ENCODE measurements around the gene HOXD3.
A peak's percentile ranks its signal among the peaks of the same experiment; 100 is the strongest.

Gene HOXD3

DNA sequence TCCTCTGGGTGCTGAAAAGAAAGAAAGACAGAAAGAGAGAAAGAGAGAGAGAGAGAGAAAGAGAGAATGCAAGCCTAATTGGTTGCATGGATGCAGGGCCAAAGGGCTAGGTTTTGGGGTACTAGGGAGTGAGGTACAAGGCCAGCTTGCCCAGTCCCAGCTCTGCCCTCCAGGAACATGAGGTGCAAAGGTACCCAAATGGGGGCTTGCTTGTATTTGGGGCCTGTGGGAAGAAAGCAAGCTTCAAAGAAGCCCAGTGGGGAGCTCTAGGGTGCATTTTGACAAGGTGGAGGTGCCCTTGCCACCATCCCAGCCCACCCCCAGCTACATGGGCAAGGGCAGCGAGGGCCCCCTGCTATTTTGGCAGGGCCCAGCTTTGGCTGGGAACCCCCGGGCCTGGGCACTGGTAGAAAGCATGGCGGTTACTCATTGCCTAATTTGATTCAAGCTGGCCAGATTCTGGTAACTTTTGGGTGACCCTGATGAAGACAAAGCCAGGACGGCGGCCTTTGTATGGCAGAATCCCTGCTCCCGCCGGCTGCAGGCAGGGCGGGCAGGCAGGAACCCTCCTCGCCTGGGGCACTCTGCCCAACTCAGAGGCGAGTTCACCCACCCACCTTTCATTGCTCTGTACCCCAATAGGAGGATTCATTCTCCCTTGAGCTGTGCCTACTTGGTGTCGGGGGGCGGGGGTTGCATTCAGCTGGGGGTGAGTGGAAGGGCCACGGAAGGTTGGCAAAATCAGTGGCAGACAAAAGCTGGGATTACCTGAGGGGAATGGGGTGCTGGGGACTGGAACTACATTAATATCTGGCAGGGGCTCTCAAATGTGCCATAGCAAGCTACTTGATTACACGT lies 6.3 kb upstream of the HOXD3 start:
- no peak for DNase-seq

DNA sequence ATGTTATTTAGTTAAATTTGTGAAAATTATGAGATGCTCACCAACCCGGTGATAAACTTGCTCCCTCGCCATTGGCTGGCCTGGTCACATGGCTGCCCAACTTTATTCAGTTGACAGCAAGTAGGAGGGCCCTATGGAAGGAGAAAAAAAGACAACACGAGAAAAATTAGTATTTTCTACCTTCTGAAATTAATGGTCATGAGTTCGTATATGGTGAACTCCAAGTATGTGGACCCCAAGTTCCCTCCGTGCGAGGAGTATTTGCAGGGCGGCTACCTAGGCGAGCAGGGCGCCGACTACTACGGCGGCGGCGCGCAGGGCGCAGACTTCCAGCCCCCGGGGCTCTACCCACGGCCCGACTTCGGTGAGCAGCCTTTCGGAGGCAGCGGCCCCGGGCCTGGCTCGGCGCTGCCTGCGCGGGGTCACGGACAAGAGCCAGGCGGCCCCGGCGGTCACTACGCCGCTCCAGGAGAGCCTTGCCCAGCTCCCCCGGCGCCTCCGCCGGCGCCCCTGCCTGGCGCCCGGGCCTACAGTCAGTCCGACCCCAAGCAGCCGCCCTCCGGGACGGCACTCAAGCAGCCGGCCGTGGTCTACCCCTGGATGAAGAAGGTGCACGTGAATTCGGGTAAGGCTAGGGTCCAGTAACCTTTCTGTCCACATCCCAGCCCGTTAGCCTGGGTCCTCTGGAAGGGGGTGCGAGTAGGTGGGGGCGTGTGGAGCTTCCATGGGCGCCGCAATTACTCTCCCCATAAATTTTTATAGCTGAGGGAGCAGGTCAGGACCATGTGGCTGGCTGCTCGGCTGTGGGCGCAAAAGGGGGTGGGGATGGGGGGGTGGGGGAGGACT lies 5.4 kb upstream of the HOXD3 start, which contains the start of gene HOXD4:
Gene HOXD4 (plus strand): TSS at position 109 of the 846 bp plus-strand sequence. CDS start 84 bp downstream, at position 193.
- DNase-seq, result peak; percentile 56

DNA sequence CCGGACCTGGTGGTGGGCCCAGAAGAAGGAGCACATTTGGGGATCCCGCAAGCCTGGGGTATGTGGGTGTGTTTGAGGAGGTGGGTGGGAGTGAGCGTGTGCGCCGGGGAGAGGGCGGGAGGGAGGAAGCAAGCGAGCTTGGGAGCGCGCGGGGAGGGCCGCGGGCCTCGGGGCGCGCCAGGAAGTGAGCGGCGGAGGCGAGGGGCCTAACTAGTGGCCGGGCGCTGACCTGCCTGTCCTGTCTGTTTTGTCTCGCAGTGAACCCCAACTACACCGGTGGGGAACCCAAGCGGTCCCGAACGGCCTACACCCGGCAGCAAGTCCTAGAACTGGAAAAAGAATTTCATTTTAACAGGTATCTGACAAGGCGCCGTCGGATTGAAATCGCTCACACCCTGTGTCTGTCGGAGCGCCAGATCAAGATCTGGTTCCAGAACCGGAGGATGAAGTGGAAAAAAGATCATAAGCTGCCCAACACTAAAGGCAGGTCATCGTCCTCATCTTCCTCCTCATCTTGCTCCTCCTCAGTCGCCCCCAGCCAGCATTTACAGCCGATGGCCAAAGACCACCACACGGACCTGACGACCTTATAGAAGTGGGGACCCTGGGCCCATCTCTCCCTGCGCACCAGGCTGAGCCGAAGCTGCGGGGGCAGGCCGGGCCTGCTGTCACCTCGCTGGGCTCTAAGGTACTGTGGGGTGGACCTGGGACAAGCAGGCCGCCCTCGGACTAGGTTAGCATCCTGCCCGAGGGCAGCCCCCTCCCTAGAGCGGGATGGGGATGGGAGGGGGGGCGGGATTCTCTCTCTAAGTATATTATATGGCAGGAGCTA lies 4.5 kb upstream of the HOXD3 start:
- peak; percentile 33 for DNase-seq

DNA sequence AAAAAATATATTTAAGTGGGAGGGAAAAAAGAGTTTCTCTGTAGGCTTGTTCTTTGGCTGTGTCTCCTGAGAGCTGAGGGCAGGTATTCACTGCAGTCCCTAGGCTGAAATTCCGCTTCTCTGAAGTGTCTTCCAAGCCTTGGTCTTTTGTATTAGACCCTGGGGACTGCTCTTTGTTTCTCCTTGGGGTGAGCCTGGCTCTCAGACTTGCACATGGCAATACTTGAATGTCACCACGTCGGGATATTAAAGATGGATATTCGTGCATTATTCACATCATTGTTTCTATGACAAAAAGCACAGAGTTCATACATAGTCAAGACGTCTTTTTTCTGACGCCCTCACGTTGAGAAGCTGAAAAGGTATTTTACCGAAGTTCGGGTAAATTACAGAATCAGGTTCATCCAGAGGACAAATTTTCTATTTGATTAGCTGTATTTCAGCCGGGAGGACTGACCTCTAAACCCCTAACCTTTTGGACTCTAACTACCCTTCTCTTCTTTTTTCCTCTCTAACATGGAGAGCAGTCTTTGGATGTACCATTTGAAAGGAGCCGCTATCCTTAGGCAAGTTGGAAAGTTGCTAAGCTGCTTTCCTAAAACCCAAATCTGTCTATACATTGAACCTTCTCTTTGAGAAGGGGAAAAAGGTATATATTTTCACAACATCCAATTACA lies 2.4 kb upstream of the HOXD3 start:
- DNase-seq, result no peak

DNA sequence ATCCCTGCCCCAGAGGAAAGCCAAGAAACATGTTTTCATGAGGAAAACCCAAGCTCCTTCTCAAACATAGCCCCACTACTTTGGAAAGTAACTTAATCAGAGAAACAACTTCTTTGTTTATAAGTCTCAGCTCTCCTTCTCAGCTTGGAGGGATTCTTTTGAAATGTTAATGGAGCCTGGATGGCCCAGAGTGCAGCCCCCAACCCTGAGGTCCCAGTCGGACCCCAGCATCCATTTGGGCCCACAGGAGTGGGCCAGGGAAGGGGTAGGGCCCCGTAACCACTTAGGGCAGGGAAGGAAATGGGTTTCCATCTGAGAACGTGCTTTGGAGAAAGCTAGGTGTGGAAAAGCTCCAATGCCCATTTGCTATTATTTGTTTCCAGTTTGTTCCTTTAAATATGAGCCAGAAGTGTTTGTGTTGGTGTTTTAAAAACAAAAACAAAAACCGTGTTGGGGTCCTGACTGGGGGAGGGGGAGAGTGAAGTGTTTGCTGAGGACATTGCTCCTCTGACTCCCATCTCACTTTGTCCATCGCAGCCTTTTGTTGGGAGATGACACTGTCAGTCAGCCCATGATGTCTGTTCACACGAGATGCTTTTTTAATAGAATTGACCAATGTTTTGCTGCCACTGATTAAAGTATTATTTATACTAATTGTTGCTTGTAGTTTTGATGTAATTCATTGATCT lies 1.6 kb upstream of the HOXD3 start:
- DNase-seq, result no peak

DNA sequence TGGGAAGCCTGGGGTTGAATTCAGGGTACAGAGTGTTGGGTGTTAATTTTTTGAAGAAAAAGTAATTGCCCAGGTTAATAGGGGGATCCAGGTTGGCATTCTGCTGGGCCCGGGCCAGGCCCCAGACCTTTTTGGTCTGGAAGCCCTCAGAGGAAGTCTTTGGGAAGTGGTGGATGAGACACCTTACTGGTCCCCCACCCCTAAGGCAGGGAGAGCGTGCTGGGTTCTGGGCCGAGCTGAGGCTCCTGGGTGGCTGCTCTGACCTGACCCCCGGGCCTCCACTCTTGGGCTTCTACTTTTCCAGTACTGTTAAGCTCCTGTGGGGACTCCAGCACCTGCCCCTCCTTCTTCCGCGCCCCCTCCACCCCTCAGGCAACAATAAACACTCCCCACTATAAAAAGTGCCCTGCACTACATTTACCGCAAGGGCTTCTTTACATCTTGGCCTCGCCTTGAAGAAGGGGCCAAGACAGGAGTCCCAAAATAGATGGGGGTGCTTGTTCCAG lies 753 bp upstream of the HOXD3 start:
- DNase-seq, result no peak

DNA sequence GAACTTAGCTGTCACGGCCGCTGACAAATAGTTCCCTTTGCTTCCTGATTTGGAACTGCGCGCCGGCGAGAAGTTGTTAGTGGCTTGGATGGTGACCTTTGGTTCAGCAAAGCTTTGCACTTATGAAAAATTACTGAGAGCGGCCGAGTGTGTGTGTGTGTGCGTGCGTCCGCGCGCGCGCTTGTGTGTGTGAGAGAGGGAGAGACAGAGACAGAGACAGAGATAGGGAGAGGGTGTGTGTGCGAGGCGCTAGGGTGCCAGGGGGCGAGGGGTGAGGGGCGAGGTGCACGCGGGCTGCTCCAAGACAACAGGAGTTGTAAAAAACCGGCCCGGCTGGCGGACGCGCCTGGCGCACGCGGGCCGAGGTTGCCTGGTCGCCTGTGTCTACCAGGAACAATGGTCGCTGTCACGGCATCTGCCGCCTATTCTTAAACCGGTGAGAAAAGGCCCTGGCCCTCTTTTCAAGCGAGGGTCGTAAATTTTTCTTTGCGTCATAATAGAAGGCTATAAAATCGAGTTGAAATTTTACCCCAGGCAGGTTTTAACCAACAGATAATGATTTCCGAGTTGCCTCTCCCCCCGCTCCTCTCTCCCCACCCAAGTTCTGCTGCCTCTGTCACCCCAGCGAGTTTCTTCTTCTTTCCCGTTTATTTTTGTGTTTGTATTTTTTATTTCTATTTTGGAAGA lies 535 bp downstream of the HOXD3 start:
- DNase-seq, result peak; percentile 77

DNA sequence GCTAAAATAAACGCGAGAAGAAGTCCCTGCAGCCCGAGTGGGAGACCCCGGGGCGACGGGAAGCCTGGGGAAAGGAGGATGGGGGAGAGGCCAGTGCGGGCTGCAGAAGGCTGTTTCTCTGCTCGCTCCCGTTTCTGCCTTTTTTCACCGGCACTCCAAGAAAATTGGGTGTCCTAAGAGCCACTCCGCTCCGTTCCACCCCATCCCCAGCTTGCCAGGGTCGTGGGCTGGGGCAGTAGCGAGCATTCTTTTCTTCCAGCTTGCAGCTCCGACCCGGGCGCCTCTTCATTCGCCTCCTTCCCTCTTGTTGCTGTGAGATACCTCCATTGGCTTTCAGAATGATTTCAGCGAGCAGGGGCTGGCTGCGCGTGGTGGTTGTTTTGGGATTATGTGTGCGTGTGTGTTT lies 1.1 kb downstream of the HOXD3 start:
- DNase-seq, result peak; percentile 77

DNA sequence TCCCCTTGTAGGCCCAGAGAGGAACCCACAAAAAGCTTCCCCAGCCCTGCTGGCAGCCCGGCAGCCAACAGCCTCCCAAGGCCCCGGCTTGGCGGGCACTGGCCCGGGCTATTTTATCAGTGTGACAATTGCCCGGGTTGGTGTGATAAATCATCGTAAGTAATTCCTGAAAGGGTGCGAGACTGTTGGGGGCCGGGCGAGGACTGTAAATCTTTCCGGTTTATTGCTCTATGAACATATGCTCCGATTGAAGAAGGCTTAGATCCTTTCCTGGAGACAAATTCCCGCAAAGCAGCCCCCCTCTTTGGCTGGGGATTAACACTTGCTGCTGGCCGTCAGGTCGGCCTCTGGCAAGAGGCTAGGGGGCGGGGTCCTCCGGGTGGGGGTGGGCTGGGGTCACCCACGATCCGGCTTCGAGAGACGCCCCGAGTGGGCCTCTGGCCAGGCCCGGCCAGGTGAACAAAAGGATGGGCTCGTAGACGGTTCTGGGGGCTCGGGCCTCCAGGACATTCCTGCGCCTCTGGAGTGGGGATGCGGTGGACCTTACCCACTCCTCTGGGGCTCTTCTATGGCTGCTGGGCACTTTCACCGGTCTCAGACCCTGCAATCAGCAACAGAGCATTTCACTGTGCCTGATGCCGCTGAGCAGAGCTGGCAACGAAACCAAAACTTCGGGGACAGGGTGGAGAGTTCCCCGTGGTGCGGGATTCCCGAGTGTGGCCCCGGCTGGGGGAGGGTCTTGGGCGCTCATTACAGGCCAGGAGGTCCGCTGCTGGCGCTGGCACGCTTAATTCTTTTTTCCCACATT lies 2.0 kb downstream of the HOXD3 start:
- peak; percentile 43 for DNase-seq

DNA sequence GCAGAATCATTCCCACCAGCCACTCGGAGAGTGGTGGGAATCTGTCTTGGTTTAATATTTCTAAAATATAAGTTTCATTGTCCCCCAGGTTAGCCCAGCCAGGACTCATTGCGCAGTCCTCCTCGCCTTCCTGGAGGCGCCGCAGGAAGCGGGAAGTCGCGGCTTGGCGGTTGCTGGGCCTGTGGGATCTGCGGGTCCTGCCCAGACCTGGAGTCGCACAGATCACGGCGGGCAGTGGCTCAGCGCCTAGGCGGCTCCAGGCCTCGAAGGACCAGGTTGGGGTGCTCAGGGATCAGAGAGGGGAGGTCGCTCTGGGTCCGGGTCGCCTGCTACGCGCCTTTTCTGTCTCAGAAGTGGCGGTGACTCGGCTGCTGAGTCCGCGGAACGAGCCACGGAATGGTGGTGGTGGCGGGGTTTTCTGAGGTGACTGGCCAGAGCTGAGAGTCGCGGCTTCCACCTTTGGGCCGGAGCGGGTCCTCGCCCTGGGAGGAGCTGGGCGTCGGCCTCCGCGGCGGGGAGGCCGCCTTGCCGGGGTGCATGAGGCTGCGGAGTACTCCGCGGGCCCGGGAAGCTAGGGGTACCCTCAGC lies 2.6 kb downstream of the HOXD3 start:
- peak; percentile 76 for DNase-seq

DNA sequence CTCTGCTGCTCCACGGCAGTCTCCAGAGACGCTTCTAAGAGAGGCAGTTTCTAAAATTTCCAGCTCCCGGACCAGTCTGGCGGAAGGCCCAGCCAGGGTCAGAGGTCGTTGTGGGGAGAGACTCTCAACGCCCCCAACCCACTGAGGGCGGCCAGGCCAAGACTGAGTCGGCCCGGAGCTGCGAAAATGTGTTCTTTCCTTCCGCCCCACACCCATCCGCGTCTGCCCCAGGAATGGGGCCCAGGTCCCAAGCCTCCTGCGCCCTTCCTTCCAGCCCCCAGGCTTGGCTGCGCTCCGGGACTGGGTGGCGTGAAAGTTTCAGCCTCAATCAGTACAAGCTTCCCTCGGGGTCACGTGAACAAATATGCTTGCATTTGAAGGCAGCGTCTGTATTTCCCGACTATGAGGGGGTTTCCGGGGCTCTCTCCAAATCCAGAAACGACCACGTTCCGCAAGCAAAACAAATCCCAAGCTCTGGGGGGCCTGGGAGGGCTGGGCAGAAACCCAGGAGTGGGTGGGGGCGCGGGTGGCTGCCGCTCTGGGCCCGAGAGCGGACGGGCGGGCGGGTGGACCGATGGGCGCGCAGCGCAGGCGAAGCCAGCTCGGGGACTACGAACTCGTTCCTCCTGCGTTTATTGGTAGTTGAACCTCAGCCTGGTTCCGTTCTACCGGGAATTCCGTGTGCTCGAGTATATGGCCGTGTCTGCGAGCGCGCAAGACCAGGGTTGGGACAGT lies 3.3 kb downstream of the HOXD3 start:
- no peak for DNase-seq

DNA sequence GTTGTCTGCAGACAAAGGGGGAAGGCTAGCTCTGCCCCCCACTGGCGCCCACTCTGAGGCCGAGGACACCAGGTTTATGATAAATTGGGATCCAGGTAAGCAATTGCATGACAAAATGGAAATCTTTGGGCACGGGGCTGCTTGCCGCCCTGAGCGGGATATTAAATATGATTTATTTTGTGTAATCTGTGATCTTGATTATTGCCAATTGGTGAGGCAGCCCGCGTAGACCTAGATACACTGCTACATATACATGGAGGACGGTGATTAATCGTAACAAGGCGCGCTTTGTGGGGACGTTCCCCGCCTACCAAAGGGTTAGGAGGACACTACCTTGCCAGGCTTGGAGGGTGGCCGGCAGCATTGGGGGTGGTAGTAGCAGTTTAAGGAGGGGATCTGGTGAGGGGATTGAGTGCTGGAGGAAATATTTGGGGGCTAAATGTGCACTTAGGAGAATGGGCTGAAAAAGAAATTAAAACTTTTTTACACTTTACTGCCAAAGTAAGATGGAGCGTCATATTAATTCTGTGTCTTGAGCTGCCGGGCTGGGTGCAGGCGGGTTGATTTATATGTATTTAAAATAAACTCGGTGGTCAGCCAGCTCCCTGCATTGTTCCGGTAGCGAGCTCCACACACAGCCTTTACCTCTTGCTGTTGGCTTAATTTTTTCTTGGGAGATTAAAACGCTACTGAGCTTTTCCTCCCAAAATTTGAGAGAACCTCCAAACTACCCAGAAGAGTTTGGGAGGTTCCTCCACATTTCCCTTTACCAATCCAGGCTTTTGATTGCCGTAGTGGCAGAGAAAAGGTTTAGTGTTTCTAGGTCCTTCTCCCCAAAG lies 4.1 kb downstream of the HOXD3 start:
- peak; percentile 52 for DNase-seq

DNA sequence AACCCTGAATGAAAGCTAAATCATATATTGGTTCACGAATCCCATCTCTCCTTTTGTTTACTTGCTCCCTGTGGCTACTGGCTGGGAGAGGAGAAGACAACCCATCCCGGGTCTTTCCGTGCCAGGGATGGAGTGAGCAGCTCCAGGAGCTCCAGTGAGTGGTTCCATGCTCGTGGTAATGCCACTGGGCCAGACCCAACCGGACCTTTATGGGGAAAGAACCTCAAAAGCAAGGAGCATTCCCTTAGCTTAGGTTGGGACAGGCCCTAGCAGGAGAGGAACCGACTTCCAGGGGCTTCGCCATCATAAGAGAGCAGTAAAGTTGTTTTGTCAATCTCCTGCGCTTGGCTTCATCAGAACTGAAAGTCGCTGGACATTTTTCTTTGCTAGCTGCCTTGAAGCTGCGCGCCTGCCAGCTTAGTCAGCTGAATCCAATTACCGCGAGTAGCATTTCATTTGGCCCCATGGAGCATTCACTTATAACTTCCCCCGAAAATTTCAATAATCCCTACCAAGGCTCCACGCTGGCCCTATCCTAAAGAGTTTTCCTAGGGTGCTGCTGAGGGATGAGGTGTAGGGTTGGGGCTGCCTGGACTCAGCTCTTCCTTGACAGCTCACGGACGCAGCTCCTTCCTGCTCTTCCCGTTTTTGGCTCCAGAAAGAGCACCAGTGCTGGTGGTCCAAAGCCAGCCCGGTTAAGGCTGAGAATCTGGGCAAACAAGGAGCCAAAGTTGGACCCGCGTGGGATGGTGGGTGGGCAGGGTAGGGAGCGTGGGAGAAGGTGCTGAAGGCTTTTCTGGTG lies 4.9 kb downstream of the HOXD3 start:
- peak; percentile 60 for DNase-seq

DNA sequence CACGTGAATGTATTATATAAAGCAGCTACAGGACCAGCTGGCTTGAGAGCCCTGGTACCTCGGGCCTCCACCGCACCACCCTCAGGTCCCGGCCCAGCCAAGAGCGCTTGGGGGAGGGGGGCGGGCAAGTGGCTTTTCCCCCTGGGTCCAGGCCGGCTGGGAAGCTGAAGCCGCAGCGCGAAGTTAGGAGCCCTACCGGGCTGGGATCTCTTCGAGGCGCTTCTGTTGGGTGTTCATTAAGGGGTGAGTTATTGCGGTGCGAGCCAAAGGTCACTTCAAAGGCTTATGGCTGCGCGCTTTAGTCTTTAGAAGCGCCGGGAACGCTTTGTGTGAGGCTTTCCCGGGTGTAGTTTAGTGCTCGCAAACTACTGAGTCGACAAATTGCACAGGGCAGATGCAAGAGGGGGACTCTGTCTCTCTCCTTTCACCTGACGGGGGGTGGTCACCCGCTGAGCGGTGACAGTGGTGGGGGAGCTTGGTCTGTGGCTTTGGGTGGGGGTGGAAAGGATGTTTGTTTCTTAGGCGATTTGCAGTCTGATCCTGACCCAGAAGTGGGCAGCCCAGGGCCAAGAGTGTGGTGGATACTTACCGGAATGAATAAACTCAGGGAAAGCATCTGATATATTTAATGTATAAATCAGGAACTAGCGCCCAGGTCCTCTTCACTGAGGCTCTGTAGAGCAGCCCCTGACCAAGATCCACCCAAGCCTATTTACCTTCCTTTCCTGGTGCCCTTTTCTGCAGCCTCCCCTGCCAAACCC lies 6.0 kb downstream of the HOXD3 start:
- DNase-seq, result peak; percentile 41

DNA sequence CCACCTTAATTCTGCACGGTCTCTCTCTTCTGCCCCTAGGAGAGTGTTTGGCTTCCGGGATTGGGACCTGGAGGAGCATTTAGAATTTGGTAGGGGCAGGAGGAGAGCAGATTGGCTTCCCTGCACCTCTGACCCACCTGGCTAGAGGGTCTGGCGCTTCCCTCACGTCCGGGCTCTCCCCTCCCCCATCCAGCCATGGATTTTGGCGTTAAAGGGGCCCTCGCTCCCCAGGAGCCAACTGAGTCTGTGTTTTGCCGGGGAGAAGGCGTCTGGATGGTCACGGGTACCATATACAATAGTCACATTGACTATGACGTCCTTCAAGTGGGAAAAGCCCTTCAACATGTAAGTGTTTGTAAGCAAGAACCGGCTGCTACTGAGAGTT lies 6.6 kb downstream of the HOXD3 start:
- DNase-seq, result no peak

DNA sequence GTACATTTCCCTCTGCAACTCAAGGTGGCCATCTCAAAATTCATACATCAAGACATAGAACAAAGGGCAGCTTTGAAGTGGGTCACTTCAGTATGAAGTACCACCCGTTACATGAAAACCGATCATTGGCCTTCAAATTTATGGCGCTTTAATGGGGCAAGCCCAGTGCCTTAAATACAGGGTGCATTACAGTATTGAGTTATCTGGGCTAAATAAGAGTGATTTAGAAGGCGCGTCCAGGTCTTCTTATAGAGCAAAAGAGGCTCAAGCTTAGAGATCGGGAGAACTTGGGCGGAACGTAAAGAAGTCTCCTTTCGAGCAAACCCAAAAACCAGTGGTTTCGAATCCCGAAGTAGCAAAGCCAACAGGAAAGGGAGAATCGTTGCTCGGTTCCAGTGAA lies 7.1 kb downstream of the HOXD3 start:
- no peak for DNase-seq

Data from retina (tissue), 1 donor.